GM12864 (cell line): ENCODE data around the gene TOM1.

Experiments used
- DNase-seq: peaks from one replicate; pipeline ENCODE4 v3.0.0-alpha.2; 2011; ENCODE audit warnings: low read depth
- H3K4me3 ChIP-seq: 2 replicates; pipeline ENCODE4 v1.5.1; 2011; ENCODE audit warnings: mild to moderate bottlenecking, low read depth, low read length, control low read depth
- CTCF ChIP-seq: IDR thresholded peaks from 2 replicates; pipeline ENCODE4 v1.5.1; 2011; ENCODE audit warnings: low read depth, mild to moderate bottlenecking, moderate library complexity, low read length, control low read depth, inconsistent platforms; ENCODE audit errors: missing control alignments

Gene TOM1

GRCh38 chr22:35312198-35313059 is 12.7 kb downstream of the TOM1 start:
- no peak for TF ChIP-seq CTCF
- H3K4me3 ChIP-seq, result no peak overlapping the region
- no peak for DNase-seq

- H3K4me3 ChIP-seq, result no peak overlapping the region
- no peak for TF ChIP-seq CTCF
- no peak for DNase-seq
These were observed 13.8 kb downstream of the TOM1 start for GRCh38 chr22:35313311-35314121.

- DNase-seq, result no peak
- no peak for TF ChIP-seq CTCF
These were observed 14.7 kb downstream of the TOM1 start for GRCh38 chr22:35314161-35314942.

GRCh38 chr22:35315141-35315854 is 15.6 kb downstream of the TOM1 start:
- no peak for TF ChIP-seq CTCF
- DNase-seq, result no peak
- no peak overlapping the region for H3K4me3 ChIP-seq

More at GRCh38 chr22:35314161-35314942, 14.7 kb downstream of the TOM1 start:
- H3K4me3 ChIP-seq, result no peak overlapping the region

- TF ChIP-seq CTCF, result no peak
- no peak overlapping the region for H3K4me3 ChIP-seq
- DNase-seq, result no peak
These were observed 16.4 kb downstream of the TOM1 start for GRCh38 chr22:35315855-35316745.

GRCh38 chr22:35316751-35317150 is 17.1 kb downstream of the TOM1 start:
- TF ChIP-seq CTCF, result no peak
- DNase-seq, result no peak
- no peak overlapping the region for H3K4me3 ChIP-seq
